NCI-H187 treated with DMSO at 0.1 percent for 48 hours (cell line): Measurements from ENCODE around the gene PDZD7.

Experiments used
- DNase-seq: peaks from one replicate; lab custom pipeline; 2025; lab: John Stamatoyannopoulos, UW

Gene PDZD7

DNA sequence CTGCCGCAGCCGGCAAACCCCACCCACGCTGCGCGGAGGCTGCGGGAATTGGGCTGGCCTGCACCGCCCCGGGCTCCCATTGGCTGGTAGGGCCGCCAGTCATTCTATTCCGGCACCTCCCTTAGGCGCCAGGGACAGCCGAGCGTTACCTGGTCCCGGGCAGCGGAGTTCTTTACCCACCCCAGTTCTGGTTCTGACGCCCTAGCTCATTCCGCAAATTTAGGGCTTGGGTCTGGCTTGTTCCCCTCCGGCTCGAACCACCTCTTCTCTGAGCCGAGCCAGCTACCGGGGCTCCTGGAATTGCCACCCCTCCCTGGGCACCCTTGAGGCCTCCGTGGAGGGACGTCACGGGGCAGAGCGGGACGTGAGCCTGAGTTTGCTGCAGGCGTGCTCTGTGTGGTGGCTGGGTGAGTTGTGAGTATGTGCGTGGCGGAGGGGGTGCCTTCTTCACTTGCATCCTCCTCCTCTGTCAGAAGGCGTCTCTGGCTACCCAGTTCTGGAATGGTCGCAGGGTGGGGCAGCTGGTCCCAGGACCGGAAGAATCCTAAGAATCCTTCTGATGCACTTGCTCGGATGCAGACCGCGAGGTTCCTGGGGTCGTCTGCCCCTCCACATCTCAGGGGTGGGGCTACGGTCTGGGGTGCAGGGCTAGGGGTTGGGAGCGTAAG is at the start of gene PDZD7, which contains the start of gene SFXN3:
TSS of gene PDZD7 (minus strand) at position 2 of the 668 bp plus-strand sequence. CDS start 910 bp downstream, outside the sequence.
TSS of gene SFXN3 (plus strand) at position 107 of the 668 bp plus-strand sequence. CDS start 3,461 bp downstream, outside the sequence.
- peak; percentile 40 for DNase-seq

DNA sequence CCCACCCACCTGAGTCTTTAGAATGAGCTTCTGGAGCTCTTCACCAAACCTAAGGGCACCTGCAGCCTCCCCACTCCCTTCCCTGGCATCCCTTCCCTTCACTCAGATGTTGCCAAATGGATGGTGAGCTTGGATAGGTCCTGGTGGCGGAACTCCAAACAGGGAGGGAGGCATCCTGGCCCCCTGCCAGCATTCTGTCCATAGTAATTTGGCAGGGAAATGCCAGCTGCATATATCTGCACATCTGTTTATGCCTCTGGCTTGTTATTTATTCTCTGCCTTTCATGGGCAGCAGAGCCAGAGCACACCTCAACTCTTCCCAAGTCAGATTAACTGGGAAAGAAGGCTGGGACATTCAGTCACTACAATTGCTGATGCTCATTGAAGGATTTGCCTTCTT is 48.9 kb upstream of the PDZD7 start:
- DNase-seq: no peak

DNA sequence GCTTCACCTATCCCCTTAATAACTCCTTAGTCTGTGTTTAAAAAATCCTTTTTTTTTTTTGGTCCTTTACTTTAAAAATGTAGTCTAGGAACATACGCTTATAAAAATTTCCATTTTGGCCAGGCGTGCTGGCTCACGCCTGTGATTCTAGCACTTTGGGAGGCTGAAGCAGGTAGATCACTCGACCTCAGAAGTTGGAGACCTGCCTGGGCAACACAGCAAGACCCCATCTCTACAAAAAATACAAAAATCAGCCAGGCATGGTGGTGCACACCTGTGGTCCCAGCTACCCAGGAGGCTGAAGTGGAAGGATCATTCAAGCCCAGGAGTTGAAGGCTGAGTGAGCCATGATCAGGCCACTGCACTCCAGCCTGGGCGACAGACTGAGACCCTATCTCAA is 45.7 kb upstream of the PDZD7 start:
- no peak for DNase-seq

DNA sequence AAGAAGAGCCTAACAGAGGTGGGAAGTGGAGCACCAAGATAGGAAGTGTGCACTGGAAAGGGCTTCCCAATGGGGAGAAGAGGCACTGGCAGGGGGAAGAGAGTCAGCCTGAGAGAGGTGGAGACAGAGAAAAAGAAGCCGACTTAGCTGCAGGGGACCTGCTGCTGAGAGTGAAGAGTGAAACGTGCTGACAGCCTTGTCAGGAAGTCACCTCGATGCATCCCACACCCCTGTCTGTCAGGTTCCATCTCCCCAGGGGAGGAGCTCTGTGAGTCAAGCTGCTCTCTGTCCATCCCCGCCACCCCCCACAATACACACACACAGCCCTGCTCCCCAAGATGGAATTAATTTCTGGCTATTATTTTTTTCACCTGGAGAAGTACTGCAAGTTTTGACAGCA is 44.8 kb upstream of the PDZD7 start:
- DNase-seq: no peak

DNA sequence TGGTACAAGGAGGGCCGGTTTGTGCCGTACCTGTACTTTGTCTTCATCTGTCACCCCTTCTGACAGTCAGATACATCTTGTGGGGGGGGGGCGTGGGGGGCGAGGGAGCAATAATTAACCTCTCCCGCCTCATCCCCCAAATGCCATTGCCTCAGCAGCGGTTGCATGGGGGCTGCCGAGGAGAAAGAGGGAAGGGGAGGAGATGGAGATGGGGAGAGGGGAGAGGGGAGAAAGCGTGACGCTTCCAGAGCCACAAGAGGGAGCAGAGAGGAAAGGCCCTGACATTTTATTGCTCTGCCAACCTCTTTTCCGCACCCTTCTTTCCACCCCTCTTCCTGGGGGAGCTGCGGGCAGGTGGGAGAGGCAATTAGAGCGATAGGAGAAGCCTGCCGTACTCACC is 42.7 kb upstream of the PDZD7 start:
- DNase-seq: no peak

DNA sequence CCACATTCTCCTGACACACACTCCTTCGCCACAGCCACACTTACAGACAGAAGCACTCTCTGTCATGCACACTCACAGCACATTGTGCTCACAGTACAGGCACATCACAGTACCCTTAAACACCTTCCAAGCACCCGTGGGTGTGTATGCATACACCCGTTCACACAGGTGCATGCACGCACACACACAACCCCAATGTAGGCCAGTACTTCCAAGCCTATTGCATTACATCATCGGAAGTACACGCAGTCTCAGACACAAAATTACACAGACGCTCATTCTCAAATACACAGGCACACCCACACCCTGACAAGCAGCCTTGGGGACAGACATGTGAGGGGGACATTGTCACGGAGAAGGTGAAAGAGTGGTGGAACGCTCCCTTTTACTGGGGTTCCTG is 42.0 kb upstream of the PDZD7 start:
- no peak for DNase-seq

DNA sequence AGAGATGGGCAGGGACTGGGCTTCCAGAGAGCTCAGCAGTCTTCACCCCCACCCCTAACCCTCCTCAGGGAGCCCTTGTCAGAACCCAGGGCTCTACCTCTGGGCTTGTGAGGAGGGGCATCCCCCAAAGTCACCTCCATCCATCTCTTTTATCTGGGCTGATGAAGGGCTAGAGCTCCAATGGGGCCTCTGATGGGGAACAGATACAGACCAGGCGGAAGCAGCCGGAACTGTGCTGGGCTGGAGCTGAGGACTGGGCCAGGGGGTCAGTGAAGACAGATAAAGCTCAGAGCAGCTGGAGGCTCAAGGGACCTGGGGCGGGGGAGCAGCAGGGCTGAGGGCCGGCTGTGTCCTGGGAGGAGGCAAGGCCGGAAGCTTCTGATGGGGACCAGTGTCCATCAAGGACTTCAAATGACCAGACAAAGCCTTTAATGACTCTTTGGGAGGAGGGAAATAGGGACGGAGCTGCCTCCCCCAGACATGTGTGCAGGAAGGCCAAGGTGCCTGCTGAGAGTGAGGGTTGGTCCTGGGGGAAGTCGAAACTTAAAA is 41.0 kb upstream of the PDZD7 start:
- DNase-seq: no peak

DNA sequence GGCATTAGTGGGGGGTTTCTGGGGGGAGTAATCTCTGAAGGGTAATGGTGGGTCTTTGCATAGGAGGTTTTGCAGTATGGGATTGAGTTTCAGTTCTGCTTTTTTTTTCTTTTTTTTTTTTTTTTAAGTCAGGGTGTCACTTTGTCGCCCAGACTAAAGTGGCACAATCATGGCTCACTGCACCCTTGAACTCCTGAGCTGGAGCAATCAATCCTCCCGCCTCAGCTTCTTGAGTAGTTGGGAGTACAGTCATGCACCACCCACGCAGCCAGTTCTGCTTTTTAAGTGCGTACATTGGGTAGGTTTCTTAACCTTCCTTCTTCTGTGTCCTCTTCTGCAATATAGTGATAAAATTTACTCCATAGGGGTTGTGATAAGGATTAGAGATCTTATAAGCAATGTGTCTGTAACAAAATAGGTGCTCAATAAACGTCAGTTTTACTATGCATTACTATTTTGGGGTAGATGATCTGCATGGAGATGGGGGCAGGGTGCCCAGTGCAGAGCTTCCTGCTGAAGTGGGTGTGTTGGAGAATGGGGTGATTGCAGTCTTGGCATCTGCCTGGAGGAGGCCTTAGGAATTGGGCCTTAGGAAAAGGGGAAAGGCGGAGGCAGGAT is 40.4 kb upstream of the PDZD7 start:
- DNase-seq: no peak

DNA sequence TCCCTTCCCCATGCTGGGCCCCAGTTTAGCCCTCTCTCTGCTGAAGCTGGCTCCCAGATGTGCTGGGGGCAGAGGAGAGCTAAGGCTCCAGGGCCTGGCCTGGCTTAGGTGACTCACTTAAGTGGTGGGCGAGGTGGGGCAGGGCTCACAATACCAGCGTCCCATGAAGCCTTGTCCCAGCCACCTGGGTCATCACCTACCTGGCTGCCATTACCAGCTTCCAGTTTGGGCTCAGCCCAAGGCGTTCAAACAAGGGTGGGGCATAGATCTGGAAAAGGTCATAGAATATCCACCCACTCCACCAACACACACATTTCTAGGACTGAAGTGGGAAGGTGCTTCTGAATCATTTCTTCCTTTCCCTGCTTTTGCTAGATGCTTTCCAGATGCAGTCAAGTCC is 39.2 kb upstream of the PDZD7 start:
- DNase-seq: no peak

DNA sequence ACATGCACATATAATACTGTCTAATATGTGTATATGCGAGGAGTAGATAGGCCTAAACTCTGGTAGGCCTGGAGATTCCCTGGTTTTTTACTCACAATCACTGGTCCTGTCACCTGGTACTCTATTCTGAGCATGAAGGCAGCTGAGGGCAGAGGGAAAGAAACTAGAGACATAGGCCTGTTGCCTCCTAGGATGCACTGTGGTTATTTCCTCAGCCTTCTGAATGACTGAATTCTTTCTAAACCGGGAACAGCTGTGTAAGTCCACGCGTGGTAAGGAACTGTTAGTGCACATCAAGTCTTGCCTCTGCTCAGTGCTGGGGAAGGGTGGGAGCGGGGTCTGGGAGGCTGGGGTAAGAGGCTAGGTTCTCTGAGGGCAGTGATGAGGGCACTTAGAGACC is 38.5 kb upstream of the PDZD7 start:
- no peak for DNase-seq

DNA sequence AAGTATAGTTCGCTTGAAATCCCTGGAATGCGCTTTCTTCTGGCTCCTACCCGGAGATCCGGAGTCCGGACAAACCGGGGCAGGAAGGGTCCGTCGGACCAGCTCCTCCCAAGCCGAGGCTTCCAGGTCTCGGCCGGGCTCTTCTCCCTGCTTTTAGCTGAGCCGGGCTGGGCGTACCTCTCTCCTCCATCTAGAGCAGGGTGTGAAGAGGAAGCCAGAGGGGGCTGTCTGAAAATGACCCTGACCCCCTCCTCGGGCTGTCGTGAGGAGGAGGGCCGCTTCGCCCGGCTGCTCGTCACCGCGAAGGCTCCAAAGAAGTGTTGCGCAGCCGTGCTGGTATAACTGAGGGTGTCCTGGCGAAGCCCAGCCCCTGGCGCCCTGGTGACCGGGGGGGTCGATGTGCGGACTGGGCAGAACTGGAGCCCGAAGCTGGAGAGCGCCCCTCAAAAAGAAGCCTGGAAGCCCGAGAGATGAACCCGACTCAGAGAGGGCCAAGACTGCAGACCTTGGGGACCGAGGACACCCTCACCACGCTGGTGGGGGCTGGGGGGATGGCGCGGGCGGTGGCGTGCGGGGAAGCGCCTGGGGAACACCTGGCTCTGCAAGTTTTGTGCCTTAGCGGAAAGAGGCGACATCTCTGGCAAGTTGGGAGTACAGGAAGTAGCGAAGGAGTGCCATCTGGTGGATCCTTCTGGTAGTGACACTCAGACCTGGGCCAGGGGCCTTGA is 36.6 kb upstream of the PDZD7 start:
- DNase-seq: peak; percentile 40

DNA sequence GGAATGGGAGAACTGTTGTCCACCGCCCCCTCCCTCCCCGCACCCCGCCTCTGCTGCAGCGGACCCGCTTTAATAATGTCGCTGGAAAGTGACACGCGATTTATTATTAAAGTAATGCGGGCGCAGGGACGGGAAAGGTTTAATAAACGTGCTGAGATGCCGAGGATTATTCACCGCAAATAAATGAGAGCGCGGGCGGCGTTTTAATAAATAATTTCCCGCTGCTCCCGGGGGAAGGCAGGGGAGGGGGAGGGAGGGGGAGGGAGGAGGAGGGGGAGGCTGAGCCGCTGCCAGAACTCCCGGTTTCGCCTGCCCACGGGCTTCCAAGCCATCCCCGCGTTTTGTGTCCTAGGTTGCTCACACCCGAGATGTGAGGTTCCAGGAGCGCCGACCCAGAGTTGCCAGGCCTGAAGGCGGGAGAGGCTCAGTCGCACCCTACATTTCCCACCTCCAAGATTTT is 36.0 kb upstream of the PDZD7 start:
- DNase-seq: no peak

DNA sequence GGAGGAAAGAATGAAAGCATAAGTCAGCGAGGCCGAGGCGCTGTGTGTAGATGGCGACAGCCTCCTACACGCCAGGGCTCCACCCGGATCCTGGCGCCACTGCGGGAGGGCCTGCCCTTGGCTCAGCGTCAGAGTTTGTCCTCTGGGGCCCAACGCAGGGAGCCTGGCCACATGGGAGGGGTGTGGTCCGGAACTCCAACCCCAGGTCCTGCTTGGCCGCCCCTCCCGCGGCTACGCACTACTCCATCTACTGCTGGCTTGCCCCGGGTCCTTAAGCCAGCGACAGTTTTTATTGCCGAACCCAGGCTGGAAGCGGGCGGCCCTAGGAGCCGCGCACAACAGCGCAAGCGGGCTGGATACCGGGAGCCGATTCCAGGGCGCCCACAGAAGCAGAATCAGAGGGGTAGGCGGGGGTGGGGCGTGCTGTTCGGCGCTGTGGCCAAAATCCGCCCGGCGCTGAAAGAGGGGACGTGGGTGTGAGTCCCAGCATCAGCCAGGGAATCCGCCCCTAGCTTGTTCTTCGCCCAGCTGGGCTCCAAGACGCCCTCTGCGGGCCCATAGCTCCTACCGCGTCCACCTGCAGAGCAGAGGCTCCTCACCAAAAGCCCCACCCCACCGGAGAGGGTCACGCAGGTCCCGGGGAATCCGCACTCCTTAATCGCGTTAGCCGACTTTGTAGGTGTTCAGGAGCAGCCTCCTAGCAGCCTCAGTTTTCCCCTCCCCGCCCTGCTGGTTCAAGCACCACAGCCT is 35.4 kb upstream of the PDZD7 start:
- DNase-seq: no peak

DNA sequence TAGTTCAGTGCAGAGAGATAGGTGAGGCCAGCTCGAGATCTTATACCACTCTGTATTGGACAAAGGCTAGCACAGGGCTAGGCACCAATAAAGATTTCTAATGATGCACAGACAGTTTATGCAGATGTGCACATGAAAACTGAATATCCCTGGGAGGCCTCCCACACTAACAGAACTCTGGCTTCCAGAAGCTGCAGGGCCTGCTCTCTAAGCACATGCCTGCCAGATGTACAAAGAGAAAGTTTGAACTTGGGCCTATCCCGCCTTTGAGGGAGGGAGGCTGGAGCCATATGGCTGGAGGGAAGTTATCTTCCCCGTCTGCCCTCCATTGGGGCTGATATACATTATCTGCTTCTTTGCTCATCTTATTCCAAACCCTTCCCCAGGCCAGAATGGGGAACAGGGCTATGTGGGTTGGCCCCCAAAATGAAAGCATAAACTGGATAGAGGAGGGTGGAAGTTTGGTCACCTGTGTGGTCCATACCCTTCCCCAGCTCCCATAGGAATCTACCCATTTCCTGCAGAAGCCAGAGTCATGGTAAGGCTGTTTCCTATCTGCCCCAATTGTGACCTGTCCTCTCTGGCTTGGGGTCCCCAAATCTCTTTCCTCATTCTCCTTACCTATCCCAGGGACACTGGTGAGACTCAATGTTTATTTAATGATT is 34.7 kb upstream of the PDZD7 start:
- DNase-seq: no peak

DNA sequence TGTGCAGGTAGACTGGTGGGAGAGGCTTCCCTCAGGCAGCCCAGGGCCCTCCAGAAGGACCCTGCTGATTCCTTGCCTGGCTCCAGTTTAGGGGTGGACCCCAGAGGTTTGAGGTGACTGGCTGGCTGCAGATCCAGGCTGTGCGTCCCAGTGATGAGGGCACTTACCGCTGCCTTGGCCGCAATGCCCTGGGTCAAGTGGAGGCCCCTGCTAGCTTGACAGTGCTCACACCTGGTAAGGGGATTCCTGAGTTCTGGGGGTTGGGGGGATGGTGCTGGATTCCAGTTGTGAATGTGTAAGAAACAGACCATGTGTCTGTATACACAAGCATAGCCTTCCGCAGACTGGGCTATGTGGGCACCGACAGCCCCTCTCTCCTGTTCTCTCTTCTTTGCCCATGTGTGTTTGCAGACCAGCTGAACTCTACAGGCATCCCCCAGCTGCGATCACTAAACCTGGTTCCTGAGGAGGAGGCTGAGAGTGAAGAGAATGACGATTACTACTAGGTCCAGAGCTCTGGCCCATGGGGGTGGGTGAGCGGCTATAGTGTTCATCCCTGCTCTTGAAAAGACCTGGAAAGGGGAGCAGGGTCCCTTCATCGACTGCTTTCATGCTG is 33.6 kb upstream of the PDZD7 start:
- DNase-seq: no peak

DNA sequence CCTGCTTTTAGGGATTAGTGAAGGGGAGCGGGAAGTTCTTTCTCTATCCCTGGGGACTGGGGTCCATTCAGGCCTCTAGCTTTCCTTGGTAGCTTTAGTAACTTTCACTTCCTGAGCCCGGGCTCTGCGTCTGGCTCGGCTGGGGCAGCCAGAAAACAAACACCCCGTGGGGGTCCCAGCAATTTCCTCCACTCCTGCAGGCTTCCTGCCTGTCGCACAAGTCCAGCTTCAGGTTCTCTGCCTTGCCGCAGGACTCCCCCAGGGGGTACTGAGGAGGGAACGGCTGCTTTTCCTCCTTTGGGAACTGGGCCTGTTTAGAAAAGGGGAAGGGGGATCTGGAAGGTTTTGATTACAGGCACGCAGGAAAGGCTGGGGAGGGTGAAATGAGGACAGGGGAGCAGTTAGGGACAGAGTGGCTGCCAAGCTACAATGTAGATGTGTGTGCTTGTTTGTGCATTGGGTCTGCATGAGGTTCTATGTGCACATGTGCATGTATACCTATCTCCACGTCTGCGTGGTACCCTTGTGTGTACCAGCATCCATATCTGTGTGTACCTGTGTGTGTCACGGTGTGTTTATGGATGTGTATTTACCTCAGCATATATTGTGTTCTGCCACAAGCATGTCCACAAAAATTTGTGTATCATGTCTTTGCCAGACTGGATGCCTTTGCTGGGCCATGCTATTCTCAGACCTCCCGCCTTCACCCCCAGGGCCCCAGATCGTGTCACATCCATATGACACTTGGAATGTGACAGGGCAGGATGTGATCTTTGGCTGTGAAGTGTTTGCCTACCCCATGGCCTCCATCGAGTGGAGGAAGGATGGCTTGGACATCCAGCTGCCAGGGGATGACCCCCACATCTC is 32.9 kb upstream of the PDZD7 start:
- DNase-seq: no peak

DNA sequence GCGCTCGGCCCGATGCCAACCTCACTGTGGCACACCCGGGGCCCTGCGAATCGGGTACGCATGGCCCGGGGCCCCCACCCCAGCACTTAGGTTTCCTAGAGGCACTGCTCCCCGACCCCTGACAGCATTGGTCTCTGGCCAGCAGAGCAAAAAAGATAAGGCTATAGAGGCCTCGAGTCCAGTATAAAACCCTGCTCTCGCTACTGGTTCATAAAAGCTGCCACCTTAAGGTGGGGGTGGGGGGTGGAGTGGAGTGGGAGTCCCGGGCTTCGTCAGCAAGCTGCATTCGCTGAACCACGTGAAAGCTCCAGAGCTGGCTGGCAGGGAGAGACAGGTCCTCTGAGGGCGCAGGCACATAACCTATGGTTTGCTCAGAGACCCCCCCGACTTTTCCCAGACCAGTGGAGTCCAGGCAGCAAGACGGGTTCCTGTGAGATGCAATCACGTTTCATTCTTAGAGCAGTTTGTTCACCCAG is 32.2 kb upstream of the PDZD7 start:
- DNase-seq: no peak

DNA sequence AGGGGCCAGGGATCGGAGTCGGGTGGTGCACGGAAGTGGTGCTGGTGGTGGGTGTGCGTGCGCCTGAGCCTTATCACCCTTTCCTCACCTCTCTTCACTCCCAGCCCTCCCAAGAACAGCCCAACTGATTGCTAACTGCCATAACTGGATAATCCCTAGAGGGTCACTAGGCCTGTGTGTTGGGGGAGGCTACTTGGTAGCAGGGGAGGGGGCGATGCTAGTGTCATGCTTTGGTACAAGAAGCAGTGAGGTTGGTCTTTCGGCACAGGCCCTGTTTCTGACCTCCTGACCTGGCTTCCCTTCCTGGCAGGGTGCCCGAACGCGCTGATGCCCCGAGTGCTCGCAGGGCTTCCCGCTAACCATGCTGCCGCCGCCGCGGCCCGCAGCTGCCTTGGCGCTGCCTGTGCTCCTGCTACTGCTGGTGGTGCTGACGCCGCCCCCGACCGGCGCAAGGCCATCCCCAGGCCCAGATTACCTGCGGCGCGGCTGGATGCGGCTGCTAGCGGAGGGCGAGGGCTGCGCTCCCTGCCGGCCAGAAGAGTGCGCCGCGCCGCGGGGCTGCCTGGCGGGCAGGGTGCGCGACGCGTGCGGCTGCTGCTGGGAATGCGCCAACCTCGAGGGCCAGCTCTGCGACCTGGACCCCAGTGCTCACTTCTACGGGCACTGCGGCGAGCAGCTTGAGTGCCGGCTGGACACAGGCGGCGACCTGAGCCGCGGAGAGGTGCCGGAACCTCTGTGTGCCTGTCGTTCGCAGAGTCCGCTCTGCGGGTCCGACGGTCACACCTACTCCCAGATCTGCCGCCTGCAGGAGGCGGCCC is 31.5 kb upstream of the PDZD7 start:
- DNase-seq: no peak

DNA sequence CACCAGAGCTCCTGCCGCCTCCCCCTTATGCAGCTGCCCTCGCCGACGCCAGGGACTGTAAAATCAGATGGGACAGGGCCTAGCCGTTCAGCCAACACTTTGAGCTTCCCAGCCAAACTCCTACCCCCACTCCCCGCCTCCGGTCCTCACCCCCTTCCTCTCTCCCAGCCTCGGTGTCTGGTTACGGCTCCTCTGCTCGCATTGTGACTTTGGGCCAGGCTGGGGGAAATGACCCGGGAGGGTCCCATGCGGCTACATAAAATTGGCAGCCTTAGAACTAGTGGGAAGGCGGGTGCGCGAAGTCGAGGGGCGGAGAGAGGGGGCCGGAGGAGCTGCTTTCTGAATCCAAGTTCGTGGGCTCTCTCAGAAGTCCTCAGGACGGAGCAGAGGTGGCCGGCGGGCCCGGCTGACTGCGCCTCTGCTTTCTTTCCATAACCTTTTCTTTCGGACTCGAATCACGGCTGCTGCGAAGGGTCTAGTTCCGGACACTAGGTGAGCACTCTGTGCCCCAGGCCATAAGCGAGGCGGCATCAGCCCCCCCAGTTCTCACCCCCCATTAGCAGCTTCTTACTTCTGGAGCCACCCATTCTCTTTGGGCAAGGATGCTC is 30.8 kb upstream of the PDZD7 start, which contains the start of gene KAZALD1:
TSS of gene KAZALD1 (plus strand) at position 366 of the 608 bp plus-strand sequence. CDS start 604 bp downstream, outside the sequence.
- DNase-seq: no peak
